Stimulated activated CD8-positive, alpha-beta memory T cell treated with anti-CD3 and anti-CD28 coated beads, Interleukin-12 subunit alpha, Interleukin-12 subunit beta, amount 100 ng/mL, for 1 hour (primary cell): Measurements from ENCODE around the gene MORC1.

Experiments used
- DNase-seq: peaks from one replicate; pipeline ENCODE4 v3.0.0-alpha.2; 2020; ENCODE audit warnings: low read depth

MORC1 gene

DNA sequence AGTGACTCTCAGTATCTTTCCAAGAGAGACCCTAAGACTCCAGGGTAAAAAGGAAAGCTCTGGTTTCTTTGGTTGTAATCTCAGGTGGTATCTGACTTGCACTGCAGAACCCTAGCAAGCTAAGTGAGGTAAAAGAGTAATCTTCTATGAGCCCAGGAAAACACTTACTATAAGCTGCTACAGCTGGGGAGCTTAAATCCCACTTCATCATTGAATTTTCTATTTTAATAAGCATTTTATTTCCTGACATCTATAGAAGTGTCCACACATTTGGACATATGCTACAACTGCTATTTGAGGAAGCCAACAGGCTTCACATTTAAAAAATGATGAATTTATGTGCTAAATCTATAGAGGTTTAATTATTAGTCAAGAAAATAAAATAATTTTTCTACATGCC is 91.1 kb downstream of the MORC1 start:
- no peak for DNase-seq

GRCh38 chr3:109025896-109026295 is 92.0 kb downstream of the MORC1 start:
- DNase-seq: no peak

DNA sequence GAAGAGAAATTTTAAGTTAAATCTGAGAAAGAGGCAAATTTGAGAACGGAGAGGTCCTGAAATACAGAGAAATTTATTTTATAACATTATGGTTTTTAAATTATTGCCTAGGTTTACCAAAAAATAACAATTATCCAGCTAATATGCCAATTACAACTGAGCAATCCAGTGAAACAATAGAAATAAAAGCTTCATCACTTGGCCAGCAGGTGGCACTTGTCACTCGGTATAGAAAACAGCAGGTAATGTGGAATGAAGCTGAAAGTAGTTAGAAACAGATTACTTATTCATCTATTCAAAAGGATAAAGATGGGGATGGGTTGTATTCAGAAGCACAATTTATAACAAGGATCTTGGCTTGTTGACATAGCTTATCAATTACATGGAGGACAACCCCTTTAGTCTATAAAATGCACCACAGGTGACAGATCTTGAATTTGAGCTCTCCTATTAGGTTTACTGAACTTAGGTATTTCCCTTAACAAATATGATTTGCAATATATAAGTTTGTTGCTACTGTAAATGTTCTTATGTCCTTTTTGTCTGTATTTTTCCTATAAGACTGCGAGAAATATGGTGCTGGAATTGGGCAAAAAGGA is 94.2 kb downstream of the MORC1 start:
- DNase-seq: no peak

DNA sequence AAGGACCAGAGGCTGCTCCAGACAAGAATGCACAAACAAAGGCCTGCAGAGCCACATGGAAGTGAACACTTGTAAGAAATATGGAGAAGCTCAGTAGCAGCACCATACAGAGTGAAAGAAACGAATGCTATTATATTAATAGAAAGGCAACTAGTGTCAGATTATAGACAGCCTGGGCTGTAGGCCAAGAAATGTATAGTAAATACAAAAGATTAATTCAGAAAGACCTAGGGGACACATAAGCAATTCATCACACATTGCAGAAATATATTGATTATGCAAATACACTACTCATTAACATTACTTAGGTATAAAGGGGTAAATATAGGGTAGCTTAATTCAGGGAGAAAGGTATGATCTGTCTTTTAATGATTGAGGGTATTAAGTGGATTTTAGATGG is 94.8 kb downstream of the MORC1 start:
- no peak for DNase-seq

- DNase-seq: no peak
Measured at GRCh38 chr3:109021556-109021955, 96.4 kb downstream of the MORC1 start.

DNA sequence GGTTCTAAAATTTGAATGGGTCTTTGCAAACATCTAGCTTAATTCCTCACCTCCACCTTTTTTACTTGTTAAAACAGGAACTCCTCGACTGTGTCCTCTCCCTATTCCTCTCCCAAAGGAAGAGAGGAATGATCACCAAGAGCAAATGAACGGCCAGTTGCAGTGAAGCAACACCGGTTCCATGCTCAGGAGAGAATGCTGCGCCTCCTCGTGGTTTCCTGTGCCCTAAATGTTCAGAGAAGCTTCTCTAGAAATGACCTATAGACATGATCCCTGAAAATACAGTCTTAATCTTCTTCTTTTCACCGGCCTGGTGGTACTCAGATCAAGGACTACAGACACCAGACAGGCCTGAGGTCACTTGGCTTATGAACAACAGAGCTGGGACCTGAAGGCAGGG is 99.1 kb downstream of the MORC1 start:
- no peak for DNase-seq

DNA sequence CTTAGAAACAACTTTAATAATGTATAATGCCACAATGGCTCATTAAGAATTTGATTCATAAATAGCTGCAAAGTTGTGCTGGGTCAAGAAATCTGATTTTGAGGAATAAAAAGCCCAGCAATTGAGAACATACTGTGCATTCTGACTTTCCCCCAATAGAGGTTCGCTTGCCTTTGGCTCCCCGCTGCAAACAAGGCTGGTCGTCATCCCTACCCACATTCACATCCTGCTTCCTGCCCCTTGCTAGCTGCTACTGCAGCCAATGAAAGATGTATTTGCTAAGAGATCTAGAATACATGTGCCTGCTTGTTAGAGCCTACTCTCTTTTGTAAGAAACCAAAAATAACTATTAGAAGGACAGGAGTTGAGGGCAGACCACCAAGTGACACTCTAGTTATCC is 112.5 kb downstream of the MORC1 start:
- DNase-seq: no peak

DNA sequence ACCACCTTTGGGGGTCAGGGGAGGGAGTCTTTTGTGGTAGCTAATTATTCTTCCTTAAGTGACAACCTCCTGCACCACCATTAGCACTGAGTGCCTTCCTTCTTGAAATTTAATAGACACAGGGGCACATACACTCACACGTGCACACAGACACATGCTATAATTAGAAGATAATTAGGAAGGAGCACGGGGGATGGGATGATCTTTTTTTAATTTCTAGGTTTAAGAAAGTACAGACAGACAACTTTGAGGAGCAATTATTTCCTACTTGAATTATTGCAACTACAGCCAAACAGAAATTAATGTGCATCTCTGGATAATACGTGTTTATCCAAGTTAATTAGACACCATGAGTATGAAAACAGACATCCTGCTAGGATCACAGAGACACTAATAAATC is 119.5 kb downstream of the MORC1 start:
- no peak for DNase-seq

GRCh38 chr3:108985844-108986243 is 132.1 kb downstream of the MORC1 start:
- no peak for DNase-seq

GRCh38 chr3:108983051-108983450 is 134.9 kb downstream of the MORC1 start:
- DNase-seq: no peak

GRCh38 chr3:108976058-108976457 is 141.9 kb downstream of the MORC1 start:
- no peak for DNase-seq

- DNase-seq: no peak
Measured at GRCh38 chr3:108973019-108973418, 144.9 kb downstream of the MORC1 start.

DNA sequence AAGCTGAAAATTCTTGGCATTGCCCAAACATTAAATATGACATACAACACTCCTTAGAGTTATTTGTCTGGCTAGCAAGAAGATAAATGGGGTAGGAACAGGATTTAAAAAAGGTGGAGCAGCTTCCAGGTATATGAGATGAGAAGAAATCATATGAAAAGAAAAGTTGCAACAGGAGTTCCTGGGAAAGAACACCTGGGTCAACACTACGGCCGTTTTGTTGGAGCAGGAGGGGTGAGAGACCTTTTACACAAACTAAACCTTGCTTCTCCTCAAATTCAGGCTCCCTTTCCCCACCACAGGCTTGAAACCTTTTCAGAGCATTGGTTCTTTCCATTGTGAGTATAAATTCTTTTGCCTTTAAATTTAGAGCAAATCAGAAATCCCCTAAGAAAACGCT is 145.5 kb downstream of the MORC1 start:
- DNase-seq: no peak

DNA sequence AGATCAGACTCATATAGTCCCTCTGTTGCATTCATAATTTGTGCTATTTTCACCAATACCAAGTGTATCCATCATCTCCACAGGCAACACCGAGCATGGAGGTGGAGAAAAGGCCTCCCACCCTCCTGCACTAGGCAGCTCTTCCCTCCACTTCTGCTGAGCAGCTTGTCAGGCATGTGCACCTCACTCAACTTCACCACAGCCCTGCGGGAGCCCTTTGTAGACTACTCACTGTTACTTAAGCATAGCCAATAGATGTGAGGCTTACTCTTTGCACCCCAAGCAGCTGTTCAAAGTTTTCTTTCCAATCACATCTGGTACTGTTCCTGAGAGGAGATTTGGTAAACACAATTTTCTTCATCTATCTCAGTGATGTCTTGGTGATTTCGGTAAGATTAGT is 147.4 kb downstream of the MORC1 start:
- DNase-seq: no peak

DNA sequence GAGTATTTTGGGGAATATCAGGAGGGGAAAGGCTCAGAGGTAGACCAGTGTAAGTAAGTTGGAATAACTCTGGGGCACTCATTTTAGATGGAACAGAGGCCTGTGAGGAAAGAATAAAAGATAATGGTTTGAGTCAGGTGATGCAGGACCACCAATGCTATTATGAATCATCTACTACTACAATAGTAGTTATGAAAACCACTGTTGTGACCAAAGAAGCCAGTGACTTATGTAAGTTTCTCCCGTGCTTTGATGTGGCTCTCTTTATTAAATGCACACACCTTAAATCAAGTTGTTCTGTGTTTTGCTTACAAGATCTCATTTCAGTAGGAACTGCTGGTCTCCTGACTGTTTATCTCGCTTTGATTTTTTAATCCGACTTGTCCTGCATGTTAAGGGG is 151.2 kb downstream of the MORC1 start:
- no peak for DNase-seq

DNA sequence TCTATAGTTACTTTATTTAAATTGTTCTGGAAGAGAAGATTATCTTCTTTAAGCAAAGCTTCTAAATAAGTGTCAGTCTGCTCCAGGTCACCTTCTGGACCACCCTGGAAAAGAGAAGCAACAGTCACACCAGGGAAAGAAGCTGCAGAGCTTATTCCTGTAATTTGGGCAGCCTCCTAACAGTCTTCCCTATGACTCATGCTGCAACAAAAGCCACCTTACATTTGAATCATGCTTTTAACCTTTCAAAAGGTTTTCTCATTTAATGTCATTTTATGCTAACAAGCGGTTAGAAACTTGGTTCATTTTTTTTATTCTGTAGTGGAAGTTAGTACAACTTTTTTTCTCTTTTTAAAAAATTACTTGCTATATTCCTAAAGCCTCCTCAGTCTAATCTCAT is 158.9 kb downstream of the MORC1 start:
- DNase-seq: no peak

GRCh38 chr3:108953700-108954099 is 164.2 kb downstream of the MORC1 start, which contains the start of gene GUCA1C:
GUCA1C (minus strand) TSS chr3:108953879; CDS start chr3:108953762, 117 bp downstream.
- no peak for DNase-seq

DNA sequence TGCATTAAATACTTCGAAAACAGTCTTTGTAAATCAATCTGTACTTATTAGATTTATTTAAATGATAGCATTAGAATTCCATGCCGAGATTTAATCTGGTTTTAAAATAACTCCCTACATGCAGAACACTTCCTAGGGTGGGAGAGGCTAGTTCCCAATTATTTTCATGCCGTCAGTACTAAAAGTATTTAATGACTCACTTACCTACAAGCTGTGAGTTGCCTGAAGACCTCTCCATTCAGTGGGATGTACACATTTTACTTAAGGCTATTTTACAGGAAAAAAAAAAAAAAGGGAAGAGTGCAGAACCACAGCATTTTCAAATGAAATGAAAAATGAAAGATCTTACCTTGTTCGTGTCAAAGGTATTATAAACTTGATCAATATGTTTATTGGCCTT is 164.7 kb downstream of the MORC1 start:
- no peak for DNase-seq

- no peak for DNase-seq
Measured at GRCh38 chr3:108951820-108952501, 166.0 kb downstream of the MORC1 start.

DNA sequence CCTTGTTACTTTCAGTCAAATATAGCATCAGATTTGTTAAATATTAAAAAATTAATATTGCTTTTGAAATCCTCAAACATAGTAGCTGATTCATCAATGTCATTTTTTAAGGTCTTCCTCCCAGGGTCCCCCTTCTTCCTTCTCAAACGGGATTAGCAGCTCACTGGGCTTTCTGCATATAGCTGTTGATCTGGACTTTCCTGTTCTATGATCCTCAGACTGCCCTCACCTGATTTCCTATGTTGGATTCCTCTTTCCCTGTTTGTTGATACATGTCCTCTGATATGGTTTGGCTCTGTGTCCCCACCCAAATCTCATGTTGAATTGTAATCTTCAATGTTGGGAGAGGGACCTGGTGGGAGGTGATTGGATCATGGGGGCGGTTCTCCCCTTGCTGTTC is 170.1 kb downstream of the MORC1 start:
- DNase-seq: no peak

GRCh38 chr3:108946292-108947285 is 171.3 kb downstream of the MORC1 start:
- DNase-seq: no peak

- DNase-seq: no peak
Measured at GRCh38 chr3:108940568-108941263, 177.2 kb downstream of the MORC1 start.
